NCI-H2227 (cell line): Measurements from ENCODE around the gene MLPH.
"Not testable (repeated sequence)": the region's sequence is repeated elsewhere in the genome, so short reads cannot be mapped to it uniquely, and the experiment has no call there.

Experiments used
- DNase-seq: peaks from one replicate; lab custom pipeline; 2025; ENCODE audit not compliant: unreplicated experiment; lab: John Stamatoyannopoulos, UW

MLPH gene

DNA sequence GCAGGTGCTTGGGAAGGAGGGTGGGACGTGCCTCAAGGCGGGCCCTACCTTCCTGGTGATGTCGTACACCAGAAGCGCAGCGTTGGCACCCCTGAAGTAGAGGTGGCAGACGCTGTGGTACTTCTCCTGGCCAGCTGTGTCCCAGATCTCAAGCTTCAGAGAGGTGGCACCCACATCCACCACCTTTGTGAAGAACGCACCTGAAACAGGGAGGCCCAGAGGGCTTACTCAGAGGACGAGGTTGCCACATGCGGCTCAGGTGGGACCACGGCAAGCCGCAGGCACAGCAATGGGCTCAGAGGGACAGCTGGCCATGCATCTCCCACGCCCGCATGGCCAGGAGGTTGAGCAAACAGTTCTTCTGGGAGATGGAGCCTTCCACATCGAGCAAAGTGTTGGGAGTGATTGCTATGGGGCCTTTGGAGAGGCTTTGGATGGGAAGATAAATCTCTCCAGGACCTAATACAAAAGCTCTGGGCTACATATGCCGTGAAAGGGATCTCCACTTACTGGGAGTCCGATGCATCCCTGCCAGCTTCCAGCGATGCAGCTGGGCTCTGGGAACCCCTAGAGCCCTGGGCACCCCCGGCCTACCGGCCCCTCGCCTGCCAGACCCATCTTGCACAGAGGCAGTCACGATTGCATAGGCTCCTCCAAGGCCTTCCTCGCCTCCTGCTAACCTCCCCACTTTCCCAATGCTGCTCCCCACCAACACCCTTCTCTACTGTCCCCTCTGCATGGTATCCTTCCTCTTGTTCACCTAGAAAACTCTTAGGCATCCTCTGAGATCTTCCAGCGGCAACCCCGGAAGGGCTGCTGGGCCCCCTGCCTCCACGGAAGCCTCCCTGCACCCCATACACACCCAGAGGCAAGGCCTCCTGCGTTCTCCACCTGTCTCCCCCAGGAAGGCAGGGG is 91.2 kb downstream of the MLPH start:
- DNase-seq, result no peak

DNA sequence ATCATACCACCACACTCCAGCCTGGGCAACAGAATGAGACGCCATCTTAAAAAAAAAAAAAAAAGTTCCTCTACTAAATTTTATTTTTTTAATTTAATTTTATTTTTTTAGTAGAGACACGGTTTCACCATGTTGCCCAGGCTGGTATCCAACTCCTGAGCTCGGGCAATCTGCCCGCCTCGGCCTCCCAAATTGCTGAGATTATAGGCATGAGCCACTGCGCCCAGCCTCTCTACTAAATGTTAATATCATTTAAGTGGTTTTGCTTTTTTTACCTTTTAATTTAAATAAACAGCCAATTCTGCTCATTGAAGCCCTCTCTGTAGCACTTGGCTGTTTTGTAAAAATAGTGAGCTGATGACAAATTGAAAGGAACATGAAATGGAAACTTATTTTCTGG is 94.3 kb downstream of the MLPH start:
- DNase-seq, result no peak

DNA sequence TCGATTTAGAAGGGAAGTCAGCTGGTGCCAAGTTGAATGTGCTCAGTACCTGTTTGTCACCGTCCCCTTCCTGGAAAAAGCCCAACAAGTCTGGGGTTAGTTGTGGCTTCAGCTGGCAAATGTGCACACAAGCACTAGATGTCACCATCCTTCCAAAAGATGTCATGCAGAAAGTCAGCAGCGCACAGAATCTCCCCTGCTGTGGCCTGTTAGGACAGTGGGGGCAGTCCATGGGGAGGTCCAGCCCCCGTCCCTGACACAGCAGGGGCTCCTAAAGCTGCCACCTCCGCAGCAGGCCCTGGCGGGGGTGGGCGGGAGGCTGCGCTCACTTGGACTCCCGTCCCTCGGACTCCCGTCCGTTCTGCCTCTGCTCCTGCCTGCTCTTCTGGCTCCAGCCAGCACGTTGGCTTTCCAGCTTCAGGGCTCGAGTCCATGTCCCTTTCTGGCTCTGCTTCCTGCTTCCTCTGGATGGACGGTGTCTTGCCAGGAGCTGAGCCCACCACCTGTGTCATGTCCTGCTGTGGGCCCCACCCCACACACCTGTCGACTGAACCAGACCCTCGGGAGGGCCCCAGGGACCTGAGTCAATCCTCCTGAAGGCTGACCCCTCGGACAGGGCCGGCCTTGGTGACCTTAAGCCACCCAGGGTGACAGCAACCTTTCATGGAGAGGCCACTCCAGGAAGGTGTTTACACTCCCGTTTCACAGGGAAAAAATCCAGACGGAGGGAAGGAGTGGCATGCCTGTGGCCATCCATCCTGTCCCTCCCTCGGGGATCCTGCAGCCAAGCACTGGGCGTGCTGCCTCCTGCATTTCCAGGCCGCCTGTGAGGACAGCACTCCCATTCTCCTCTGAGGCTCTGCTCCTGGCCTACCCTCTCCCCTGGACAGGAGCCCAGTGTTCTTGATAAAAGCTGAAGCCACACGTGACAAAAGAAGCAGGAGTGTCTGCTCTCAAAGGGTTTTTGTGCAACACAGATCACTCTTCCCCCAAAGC is 95.0 kb downstream of the MLPH start:
- peak; percentile 49 for DNase-seq

DNA sequence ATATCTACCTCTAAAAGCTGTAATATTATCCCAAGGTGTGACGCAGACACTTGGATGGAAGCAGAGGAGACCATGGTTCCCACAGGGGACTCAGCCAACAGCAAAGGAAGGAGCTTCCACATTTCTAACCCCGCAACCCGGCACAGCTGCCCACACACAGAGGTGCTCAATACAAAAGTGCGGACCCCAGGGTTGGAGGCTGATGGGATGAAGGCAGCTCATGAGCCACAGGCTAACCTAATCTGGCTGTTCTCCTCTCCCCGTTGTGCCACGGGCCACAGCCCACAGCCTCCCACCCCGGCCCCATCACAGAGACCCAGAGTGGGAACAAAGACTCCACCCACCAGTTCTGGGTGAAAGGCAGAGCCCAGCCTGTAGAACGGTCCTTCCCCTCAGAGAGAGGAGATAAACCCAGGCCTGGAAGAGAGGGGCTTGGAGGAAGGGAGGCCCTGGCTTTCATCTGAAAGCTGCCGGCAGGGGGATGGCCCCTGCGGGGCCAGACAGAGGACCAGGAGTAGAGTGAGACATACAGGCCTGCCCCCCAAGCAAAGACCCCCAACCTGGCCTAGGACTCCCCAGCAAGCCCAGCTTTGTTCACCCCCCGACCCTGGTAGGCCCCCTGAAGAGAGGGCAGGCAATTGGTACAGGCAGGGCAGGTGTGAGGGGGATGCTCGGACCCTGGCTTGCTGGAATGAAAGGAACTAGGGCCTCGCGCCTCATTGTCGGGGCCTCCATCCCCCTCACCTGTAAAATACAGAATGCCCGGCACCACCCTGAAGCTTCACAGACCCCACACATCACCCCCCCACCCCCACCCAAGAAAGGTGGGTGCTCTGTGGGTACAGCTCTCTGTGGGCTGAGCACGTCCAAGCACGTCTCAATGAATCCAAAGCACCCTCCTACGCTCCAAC is 96.6 kb downstream of the MLPH start:
- DNase-seq, result no peak

DNA sequence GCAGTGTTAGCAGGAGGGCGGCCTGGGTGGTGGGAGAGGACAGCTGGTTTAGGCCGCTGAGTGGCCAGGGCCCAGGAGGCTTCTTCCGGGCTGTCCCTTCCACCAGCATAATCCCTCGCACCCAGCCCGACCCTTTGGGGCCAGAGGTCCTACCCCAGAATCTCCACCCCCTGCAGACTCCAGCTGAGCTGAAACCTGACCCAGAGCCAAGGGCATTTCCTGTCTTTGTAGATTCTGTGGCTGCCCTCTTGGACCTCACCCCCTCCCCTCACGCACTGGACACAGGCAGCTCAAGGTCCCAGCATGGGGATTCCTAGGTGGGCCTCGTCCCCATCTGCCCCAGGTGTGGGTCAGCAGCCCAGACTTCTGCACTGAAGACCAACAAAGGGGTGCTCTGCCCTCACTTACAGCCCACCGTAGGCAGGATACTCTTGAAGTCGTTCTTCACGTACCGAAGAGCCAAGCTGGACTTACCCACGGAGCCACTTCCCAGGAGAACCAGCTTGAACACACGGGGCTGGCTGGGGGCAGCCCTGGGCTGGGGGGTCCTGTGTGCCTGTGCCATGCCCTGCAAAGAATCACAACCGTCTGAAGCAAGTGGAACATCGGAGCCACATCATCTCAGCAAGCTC is 98.7 kb downstream of the MLPH start:
- no peak for DNase-seq

DNA sequence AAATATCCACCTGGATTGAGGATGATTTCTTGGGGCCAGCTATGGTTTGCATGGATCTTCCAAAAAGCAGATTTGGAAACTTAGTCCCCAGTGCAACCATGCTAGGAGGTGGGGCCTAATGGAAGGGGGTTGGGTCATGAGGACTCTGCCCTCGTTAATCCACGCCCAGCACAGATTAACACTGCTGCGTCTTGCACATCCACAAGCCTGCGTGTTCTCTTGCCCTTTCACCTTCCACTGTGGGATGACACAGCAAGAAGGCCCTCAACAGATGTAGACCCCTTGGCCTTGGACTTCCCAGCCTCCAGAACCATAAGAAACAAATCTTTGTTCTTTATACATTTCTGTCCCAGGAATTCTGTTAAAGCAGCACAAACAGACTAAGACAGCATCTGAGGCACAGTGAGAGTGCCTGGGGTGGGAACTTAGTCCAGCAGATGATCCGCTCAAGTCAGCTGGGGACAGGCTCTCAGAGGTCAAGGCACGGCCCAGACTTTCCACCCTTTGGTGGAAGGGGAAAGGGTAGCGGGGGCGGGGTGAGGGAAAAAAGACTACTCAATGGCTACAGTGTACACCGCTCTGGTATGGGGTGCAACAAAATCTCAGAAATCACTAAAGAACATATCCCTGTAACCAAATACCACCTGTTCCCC is 101.1 kb downstream of the MLPH start:
- no peak for DNase-seq

DNA sequence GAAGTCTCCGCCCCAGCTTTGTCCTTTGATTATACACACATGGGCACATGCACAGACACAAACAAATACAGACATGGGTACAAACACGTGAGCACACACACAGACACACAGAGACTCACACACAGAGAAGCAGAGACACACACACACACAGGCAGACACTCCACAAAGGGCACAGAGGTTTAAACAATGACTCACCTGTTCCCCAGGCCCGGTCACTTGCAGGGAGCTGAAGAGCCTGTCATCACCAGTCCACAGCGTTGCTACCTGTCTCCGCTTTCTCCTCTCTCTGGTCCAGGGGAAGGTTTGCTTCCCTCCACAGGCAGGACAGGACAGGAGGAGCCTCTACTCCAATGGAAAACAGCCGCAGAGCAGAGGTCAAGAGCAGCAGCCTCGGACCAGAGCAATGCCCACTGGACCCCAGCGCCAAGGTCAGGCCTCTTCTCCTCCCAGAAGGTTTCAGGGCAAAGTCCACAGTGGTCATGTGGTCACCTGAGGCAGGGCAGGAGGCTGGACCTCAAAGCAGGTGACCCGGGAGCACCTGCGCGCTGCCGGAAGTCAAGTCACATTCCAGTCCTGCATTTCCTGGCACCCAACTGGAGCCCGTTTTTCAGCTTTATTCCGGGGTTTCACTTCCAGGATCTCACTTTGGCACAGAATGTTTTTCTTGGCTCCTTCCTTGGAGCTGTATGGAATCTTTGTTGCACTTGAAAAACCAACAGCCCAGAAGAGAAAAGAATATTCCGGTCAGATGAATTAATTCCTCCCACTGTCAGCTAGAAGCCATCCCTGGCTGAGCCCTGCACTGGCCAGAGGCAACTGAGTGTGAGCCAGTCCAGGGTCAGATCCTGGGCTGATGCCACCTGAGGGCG is 103.5 kb downstream of the MLPH start, which contains the start of gene RAB17:
TSS of gene RAB17 (minus strand) at position 463 of the 869 bp plus-strand sequence. CDS start 4,580 bp downstream, outside the sequence.
- DNase-seq, result no peak

DNA sequence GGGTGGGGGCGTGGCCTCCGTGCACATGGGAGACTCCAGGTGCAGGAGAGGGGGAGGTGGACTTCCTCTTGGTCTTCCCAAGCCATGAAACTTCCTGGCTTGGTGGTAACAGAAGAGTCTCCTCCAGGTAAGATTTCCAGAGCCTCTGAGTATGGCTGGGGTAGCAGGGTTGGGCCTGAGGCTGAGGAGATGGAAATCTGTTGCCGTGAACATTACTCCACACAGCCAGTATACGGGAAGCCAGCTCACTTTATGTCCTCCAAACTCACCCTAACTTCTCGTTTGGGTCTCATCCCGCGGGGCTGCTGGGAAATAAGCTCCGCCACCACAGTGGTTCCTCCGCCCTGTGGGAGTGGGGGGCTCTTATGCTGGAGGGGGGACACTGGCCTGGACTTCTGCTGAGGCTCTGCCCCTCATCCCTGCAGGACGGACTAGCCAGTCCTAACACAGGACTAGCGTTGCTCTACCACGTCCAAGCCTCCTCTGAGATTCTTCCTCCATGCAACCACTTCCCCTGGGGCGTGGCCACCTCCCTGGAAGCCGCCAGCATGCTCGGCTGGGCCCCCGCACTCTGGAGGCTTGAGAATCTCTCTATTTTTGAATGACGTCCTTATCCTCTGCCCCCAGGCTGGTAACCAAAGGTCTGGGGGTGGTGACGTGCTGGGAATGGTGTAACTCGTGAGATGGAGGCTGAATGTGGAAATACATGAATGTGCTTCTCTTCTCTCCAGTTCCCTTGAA is 104.3 kb downstream of the MLPH start:
- no peak for DNase-seq

DNA sequence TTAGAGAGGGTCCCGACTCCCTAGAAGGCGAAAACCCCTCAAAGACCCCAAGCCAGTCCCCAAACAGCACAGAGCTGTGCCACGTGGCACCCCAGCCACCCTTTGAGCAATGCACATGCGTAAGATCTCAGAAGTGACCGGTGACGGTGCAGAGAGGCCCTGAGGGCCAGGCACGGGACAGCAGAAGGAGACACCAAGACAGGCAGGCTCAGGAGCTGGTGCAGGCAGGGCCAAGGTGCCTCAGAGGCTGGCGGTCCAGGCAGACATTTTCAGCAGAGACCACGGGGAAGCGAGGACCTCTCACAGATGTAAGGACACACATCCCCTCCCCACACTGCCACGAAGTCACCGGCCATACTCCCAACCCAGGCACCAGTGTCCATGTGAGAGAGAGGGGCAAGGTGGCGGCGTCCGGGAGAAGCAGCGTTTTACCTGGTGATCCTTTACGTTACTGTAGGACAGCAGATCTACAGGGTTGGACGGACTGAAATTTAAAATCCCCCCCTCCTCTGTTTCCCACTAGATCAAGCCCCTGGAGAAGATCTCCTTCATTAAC is 105.5 kb downstream of the MLPH start:
- DNase-seq, result no peak

DNA sequence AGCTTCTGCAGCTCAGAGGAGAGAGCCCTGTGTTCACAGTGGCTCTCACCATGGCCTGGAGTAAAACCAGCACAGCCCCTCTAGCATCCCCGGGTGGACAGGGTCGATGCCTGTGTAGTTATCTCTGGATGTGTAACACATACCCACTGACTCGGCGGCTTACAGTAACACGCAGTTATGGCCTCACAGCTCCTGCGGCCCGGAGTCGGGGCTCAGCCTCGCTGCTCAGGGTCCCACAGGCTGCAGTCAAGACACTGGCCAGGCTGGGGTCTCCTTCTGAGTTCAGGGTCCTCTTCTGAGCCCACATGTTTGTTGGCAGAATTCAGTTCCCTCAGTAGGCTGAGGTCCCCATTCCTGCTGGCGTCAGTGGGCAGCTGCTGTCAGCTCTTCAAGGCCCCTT is 106.0 kb downstream of the MLPH start:
- DNase-seq, result no peak

DNA sequence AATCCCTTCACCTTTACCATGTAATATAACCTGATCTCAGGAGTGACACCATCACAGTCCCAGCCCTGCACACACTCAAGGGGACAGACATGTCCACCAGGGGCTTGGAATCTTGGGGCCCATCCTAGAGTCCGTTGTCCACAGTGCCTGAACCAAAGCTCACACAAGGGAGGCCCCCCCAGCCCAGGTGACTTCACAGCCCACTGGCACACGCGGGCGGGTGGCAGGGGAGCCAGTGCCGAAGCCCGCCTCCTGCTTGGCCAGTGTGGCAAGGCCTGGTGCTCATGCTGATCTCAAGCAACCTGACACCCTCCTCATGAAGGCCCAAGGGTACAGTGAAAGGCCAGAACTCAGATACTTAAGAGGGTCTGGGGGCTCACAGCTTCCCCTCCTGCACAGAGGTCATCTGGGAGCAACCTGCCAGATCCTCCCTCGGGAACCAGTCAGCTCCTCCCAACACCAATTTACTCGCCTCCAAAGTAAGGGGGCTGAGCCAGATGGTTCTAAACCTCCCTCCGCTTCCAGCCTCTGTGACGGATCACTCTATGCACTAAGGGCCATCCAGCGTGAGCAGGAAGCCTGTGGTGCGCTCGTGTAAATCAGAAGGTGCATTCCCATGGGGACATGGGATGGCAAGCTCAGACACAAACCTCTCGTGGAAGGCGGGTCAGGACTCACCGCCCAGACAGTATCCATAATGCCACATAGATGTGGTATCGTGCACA is 106.7 kb downstream of the MLPH start:
- no peak for DNase-seq

DNA sequence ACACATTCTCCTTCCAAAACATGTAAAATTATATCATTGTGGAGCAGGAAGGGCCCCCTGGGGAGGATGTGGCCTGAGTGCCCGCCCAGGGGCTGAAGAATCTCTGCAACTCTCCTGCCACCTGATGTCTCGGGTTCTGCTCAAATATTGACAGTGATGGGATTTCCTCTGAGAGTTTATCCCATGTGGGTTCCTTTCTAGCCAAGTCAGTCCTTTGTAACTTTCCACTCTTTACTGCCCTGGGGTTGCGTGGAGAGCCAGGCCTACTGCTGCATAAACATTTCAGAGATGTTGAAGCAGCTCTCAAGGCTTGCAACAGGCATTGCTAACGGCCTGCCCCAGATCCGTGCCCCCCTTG is 107.4 kb downstream of the MLPH start:
- DNase-seq, result no peak

DNA sequence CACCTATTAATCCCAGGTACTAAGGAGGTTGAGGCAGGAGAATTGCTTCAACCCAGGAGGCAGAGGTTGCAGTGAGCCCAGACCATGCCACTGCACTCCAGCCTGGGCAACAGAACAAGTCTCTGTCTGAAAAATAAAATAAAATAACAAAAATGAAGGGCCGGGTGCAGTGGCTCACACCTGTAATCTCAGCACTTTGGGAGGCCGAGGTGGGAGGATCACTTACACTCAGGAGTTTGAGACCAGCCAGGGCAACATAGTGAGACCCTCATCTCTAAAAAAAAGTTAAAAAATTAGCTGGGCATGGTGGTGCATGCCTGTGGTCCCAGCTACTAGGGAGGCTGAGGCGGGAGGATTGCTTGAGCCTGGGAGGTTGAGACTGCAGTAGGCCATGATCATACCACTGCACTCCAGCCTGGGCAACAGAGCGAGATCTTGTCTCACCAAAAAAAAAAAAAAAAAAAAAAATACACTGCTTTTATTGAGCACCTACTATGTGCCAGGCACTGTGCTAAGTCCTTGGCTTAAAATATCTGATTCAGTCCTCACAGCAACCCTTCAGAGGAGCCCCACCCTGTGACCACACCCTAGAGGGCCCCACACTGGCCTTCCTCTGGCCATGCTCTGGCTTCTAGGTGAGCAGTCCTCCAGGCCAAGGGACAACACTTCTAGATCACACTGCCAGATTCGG is 108.9 kb downstream of the MLPH start:
- DNase-seq, result not testable (repeated sequence)

DNA sequence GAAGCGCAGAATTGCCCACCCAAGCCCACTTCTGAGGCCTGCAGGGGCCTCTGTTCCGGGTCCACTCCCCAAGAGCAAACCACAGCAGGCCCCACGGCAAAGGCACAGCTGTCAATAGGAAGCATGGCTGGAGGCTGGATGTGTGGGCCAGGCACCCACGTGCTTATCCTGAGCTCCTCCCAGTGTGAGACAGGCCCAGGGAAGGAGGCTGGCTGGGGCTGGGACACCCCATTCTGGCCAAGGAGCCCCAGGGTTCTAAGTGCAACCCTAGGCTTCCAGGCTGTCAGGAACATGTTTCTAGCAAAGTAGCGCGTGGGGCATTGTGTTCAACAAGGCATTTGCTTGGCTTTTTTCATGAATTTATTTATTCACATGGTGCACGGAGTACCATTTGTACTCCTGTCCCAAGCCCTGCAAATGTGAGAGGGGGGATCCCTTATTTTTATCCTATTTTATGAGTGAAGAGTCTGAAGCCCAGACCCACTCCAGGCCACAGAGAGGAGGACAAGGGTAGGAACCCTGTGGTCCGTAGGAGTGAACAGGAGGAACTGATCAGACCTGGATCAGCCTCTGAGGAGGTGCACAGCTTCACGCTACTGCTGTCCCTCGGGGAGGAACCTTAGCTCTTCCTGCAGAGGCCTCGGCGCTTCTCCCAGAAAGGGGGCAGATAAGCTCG is 109.6 kb downstream of the MLPH start:
- DNase-seq, result no peak

DNA sequence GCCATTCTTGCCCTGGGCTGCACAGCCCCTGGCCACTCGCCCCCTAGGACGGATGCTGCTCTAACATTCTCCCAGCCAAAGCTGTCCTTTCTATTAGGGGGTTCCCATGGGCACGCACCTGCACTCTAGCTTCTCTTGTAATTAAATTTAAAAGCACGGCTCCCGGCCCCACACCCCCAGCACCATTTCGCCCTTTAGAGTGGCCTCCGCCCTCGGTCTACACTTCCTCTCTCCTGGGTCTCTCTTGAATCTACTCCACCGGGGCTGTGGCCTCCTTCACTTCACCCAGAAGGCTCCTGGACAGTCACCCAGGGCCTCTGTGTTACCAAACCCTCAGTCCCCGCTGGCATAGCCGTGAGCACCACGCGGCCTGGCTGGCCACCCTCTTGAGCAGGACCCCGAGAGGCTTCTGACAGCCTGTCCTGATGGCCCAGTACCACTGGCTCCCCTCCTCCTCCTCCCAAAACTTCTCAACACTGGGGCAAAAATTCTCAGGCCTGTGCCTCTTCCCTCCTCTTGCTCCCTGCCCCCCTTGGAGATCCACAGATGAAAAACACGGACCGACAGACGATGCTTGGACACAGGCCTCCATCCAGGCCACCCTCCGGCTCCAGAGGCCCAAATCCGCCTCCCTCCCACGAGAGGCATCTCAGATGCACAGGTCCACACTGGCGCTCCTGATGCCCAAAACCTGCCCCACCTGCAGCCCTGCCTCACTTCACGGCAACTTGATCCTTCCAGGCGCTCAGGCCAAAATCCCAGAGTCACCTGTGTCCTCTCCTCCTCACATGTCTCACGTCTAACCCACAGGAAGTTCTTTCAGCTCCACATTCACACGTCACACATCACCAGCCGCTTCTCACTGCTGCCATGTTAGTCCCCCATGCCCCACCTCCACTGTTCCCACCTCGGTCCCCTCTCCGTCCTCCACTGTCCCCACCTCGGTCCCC is 110.4 kb downstream of the MLPH start:
- DNase-seq, result no peak
